GM18868 (cell line): Measurements from ENCODE around the gene C2orf81.
A peak's percentile ranks its signal among the peaks of the same experiment; 100 is the strongest.

Source experiments
- ATAC-seq: cut with Tn5 transposase; IDR thresholded peaks from one replicate; pipeline ENCODE4 v1.9.1; 2021; ENCODE audit warnings: mild to moderate bottlenecking, moderate library complexity; ENCODE audit not compliant: unreplicated experiment

Gene C2orf81

GRCh38 chr2:74391580-74392448 lies 29.6 kb downstream of the C2orf81 start:
- peak; percentile 50 for ATAC-seq

- ATAC-seq: peak; percentile 6
Measured at GRCh38 chr2:74391209-74391579, 30.2 kb downstream of the C2orf81 start.

- no peak for ATAC-seq
Measured at GRCh38 chr2:74390606-74391005, 30.8 kb downstream of the C2orf81 start.

- ATAC-seq: peak; percentile 52
Measured at GRCh38 chr2:74387346-74387745, 34.1 kb downstream of the C2orf81 start.

- no peak for ATAC-seq
Measured at GRCh38 chr2:74385396-74385795, 36.0 kb downstream of the C2orf81 start.

GRCh38 chr2:74384051-74384450 lies 37.4 kb downstream of the C2orf81 start:
- no peak for ATAC-seq

GRCh38 chr2:74383254-74383653 lies 38.2 kb downstream of the C2orf81 start:
- ATAC-seq: no peak

GRCh38 chr2:74381751-74382150 lies 39.7 kb downstream of the C2orf81 start:
- ATAC-seq: no peak

- ATAC-seq: peak; percentile 77
Measured at GRCh38 chr2:74379851-74380789, 41.3 kb downstream of the C2orf81 start, which contains the start of gene DCTN1. DCTN1 (minus strand) TSS chr2:74380311; CDS start chr2:74380037, 274 bp downstream.

- ATAC-seq: no peak
Measured at GRCh38 chr2:74378007-74378406, 43.4 kb downstream of the C2orf81 start.

- no peak for ATAC-seq
Measured at GRCh38 chr2:74375838-74376237, 45.6 kb downstream of the C2orf81 start.

GRCh38 chr2:74374509-74375205 lies 46.8 kb downstream of the C2orf81 start:
- ATAC-seq: no peak

- ATAC-seq: no peak
Measured at GRCh38 chr2:74373985-74374384, 47.4 kb downstream of the C2orf81 start.

- ATAC-seq: no peak
Measured at GRCh38 chr2:74373221-74373676, 48.2 kb downstream of the C2orf81 start.

- no peak for ATAC-seq
Measured at GRCh38 chr2:74372674-74373073, 48.7 kb downstream of the C2orf81 start.

- ATAC-seq: no peak
Measured at GRCh38 chr2:74371421-74371820, 50.0 kb downstream of the C2orf81 start.

- no peak for ATAC-seq
Measured at GRCh38 chr2:74369976-74370375, 51.4 kb downstream of the C2orf81 start.

- ATAC-seq: no peak
Measured at GRCh38 chr2:74368499-74368898, 52.9 kb downstream of the C2orf81 start.

GRCh38 chr2:74367789-74368188 lies 53.6 kb downstream of the C2orf81 start:
- ATAC-seq: no peak

GRCh38 chr2:74366036-74366435 lies 55.4 kb downstream of the C2orf81 start:
- ATAC-seq: no peak
